Heart left ventricle (tissue), 16 donors: ENCODE data around the gene C8A. TPM values are rescaled to one million over a fixed set of nuclear protein-coding genes. Genes with fewer than 3 reads are reported as not detected.

Experiments
- ATAC-seq, 4 donors: fragments of 200-7000 bp; cut with Tn5 transposase; one replicate each; pipeline ENCODE4 v1.9.1; 2020 to 2022; ENCODE audit warnings: moderate library complexity in 4 of 4, mild to moderate bottlenecking in 3 of 4, moderate number of reproducible peaks in 1 of 4
- DNase-seq, 5 donors: peaks; one replicate each; pipeline ENCODE4 v3.0.0-alpha.2; 2020
- H3K27ac ChIP-seq, 12 donors: fragments of 200-600 bp; sonication (generic) in 4 of 12; one replicate each; pipeline versions ENCODE4 v1.5.0 to v1.8.0; 2016 to 2022; ENCODE audit warnings: mild to moderate bottlenecking in 2 of 12
- H3K27me3 ChIP-seq, 9 donors: fragments of 200-600 bp; sonication (generic) in 2 of 9; one replicate each; pipeline versions ENCODE4 v1.5.1 to v1.8.0; 2016 to 2022; ENCODE audit warnings: mild to moderate bottlenecking in 3 of 9
- H3K36me3 ChIP-seq, 9 donors: fragments of 200-600 bp; sonication (generic) in 2 of 9; one replicate each; pipeline versions ENCODE4 v1.5.0 to v1.8.0; 2018 to 2022; ENCODE audit warnings: mild to moderate bottlenecking in 2 of 9
- H3K4me1 ChIP-seq, 12 donors: fragments of 200-600 bp; sonication (generic) in 4 of 12; one replicate each; pipeline versions ENCODE4 v1.5.0 to v1.8.0; 2016 to 2022; ENCODE audit warnings: mild to moderate bottlenecking in 3 of 12
- H3K4me3 ChIP-seq, 12 donors: fragments of 200-600 bp; sonication (generic) in 4 of 12; one replicate each; pipeline versions ENCODE4 v1.5.0 to v1.8.0; 2017 to 2022; ENCODE audit warnings: mild to moderate bottlenecking in 9 of 12, moderate library complexity in 4 of 12
- H3K9me3 ChIP-seq, 12 donors: fragments of 200-600 bp; sonication (generic) in 4 of 12; one replicate each; pipeline versions ENCODE4 v1.5.0 to v1.8.0; 2016 to 2022; ENCODE audit warnings: mild to moderate bottlenecking in 1 of 12
- CTCF ChIP-seq, 12 donors: fragments of 200-600 bp; sonication (generic) in 4 of 12; IDR thresholded peaks; one replicate each; pipeline versions ENCODE4 v1.5.0 to v1.8.0; 2018 to 2022; ENCODE audit warnings: antibody characterized with exemption in 12 of 12, mild to moderate bottlenecking in 5 of 12
- POLR2A ChIP-seq, 2 donors: fragments of 450-650 bp; IDR thresholded peaks; one replicate each; pipeline ENCODE4 v1.6.1; 2017; ENCODE audit warnings: antibody characterized with exemption in 2 of 2, mild to moderate bottlenecking in 2 of 2, moderate library complexity in 2 of 2
- whole genome bisulfite sequencing, 4 donors: extraction: QIAGEN DNeasy Blood & Tissue Kit in 2 of 4; methylation state at CpG; one replicate each; pipeline versions ENCODE4 v1.1.5 to v1.1.7; 2013 to 2018; 5-methylcytosine and 5-hydroxymethylcytosine counted together
- intact Hi-C, 10 donors: fragments of 100-400 bp; cut with DNase I; formaldehyde crosslinking; loops; one replicate each; pipeline versions ENCODE4 v1.11.1 to v1.14.2; 2022
- polyA plus RNA-seq, 2 donors: library from polyadenylated mRNA; stranded (reverse); fragments of 200-250 nt; gene quantifications; one replicate each; pipeline ENCODE4 v1.2.3, GENCODE V29; 2013
- total RNA-seq, 9 donors: library from RNA; depleted of rRNA in 2 of 9; stranded (reverse); fragments of >200 nt in 2 of 9; fragmentation: NEBNext Ultra II Directional in 3 of 9; extraction: Animal tissue kit (Norgen Biotek cat#: 25700) in 3 of 9; gene quantifications; one replicate each; pipeline versions ENCODE4 v1.1.0 to v1.2.4, GENCODE V29; 2016 to 2023
- donor health status: ischemic (EF 13 %, LVEDD 7.1; RV severe dilation, severe dysfunction).
- donor health status: healthy with polysubstance abuse.
- donor health status: DM: no; HTN: yes; CAD: no.
- donor health status: DM: no; HTN: no; CAD: no.
- donor health status: ischemic (EF 25% LVEDD 6.9; RV normal size, moderate dysfunction).
- donor health status: ischemic (EF 25% LVEDD 5.7; RV mildly dilated, moderate dysfunction).
- donor health status: healthy.
- donor health status: DM: yes; HTN: yes; CAD: no.
- donor health status: ischemic (EF 35%, LVEDD 5.7; RV mildly dilated, moderate dysfunction).
- donor health status: nonischemic (EF 11% LVEDD 7.7; RV severe dilation, severe dysfunction).
- donor health status: DM: yes; HTN: yes; CAD: no.
- donor health status: PGD.
- donor health status: ischemic (EF 29% LVEDD 5.4; RV normal size, mild dysfunction).
- donor health status: nonischemic (EF 23%, LVEDD 6.1; RV moderate dilation, normal function).

C8A gene
- total and polyA plus RNA-seq, 11 donors: not detected

GRCh38 chr1:56824938-56825337 lies 29.7 kb upstream of the C8A start:
- TF ChIP-seq CTCF (IDR thresholded peaks at IDR 0.05) (no peak), POLR2A (IDR thresholded peaks at IDR 0.05) (no peak)
- WGBS, 4 donors: 91 to 95% (median 94%) methylated on average over 1 of the region's 1 CpG
- peaks cover 0 to 13% (median 7%) of the 10 kb centered on the region in 12 donors for H3K4me1 ChIP-seq
- no peak overlapping the region for H3K4me3 ChIP-seq
- no peak for DNase-seq
- ATAC-seq: no peak
- H3K27me3 ChIP-seq: peaks cover 0 to 5% (median 0%) of the 10 kb centered on the region in 9 donors
- H3K9me3 ChIP-seq: no peaks in the 10 kb centered on the region
- H3K27ac ChIP-seq: no peak overlapping the region
- no peaks in the 10 kb centered on the region for H3K36me3 ChIP-seq
- intact Hi-C loops: loop anchor here in 6 of 10 donors (5.0 to 10.0 kb wide), 5 partner anchors 238 to 1540 kb away; no protein-coding TSS in a partner anchor

GRCh38 chr1:56825436-56825835 lies 29.2 kb upstream of the C8A start:
- WGBS, 4 donors: 66 to 95% (median 83%) methylated on average over 4 of the region's 4 CpGs
- Histone ChIP-seq H3K27me3 (peaks cover 0 to 5% (median 0%) of the 10 kb centered on the region in 9 donors), H3K36me3 (no peaks in the 10 kb centered on the region), H3K9me3 (no peaks in the 10 kb centered on the region), H3K27ac (no peak overlapping the region), H3K4me1 (peaks cover 0 to 12% (median 6%) of the 10 kb centered on the region in 12 donors), H3K4me3 (no peak overlapping the region)
- ATAC-seq (no peak), DNase-seq (no peak)
- TF ChIP-seq POLR2A (IDR thresholded peaks at IDR 0.05) (no peak), CTCF (IDR thresholded peaks at IDR 0.05) (no peak)
- intact Hi-C loops: loop anchor here in 5 of 10 donors (5.0 to 10.0 kb wide), 3 partner anchors 1219 to 1541 kb away; no protein-coding TSS in a partner anchor

GRCh38 chr1:56827711-56828110 lies 26.9 kb upstream of the C8A start:
- Histone ChIP-seq H3K36me3 (no peaks in the 10 kb centered on the region), H3K4me3 (no peak overlapping the region), H3K27me3 (peaks cover 0 to 5% (median 0%) of the 10 kb centered on the region in 9 donors), H3K4me1 (peaks cover 0 to 6% (median 0%) of the 10 kb centered on the region in 12 donors), H3K9me3 (no peaks in the 10 kb centered on the region), H3K27ac (no peak overlapping the region)
- ATAC-seq: no peak
- DNase-seq: no peak
- intact Hi-C loops: loop anchor here in 5 of 10 donors (5.0 to 10.0 kb wide), 3 partner anchors 1217 to 1543 kb away; no protein-coding TSS in a partner anchor
- TF ChIP-seq POLR2A (IDR thresholded peaks at IDR 0.05) (no peak), CTCF (IDR thresholded peaks at IDR 0.05) (no peak)

- DNase-seq (no peak), ATAC-seq (no peak)
- Histone ChIP-seq H3K4me3 (no peak overlapping the region), H3K27ac (no peak overlapping the region), H3K4me1 (peaks cover 0 to 6% (median 0%) of the 10 kb centered on the region in 12 donors), H3K9me3 (no peaks in the 10 kb centered on the region), H3K36me3 (no peaks in the 10 kb centered on the region), H3K27me3 (peaks cover 0 to 5% (median 0%) of the 10 kb centered on the region in 9 donors)
- TF ChIP-seq POLR2A (IDR thresholded peaks at IDR 0.05): no peak
- no peak for TF ChIP-seq CTCF (IDR thresholded peaks at IDR 0.05)
- WGBS, 4 donors: 74 to 83% (median 77%) methylated on average over 4 of the region's 4 CpGs
- intact Hi-C loops: loop anchor here (5.0 to 10.0 kb wide), 14 partner anchors 135 to 1717 kb away; partner anchors contain the start of genes C8B (in 2 of the 10), DAB1 (in 1 of the 10) and OMA1 (in 1 of the 10)
Observed at GRCh38 chr1:56830052-56830451, 24.5 kb upstream of the C8A start.
